ENCODE measurements around the gene VPS37C. TPM values are rescaled to one million over a fixed set of nuclear protein-coding genes. Genes with fewer than 3 reads are reported as not detected.

The VPS37C gene
- total and polyA plus RNA-seq, 10 of the 15 experiments (the other 5 are each of a cell fraction or from before 2014, with no cell fraction given): 0.39 to 16.5 (median 7.8) TPM

DNA sequence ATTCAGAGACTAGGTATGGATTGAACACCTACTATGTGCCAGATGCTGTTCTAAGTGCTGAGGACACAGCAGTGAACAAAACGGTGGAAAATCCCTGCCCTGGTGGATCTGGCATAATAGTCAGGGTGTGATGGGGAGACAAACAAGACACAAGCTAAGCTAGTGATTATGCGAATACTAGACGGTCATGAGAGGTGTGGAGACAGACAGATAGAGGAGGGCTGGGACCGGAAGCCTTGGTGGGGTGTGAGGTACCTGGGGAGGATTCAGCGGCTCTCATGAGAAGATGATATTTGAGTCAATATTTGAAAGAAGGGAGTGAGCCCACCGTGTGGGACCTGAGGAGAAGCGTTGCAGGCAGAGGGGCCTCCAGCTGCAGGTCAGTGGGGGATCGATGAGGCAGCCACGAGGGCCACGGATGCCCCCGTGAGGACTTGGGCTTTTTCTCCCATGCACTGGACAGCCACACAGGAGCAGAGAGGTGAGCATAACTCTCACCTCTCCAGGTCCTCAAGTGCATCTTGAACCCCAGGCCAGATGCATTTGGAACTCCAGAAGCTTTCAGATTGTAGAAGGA is 54.2 kb downstream of the VPS37C start:
- WGBS (ENCODE audit: insufficient coverage, insufficient replicate concordance, low lambda C conversion rate, missing lambda C conversion rate): 65% methylated on average over 11 of the region's 11 CpGs
- Histone ChIP-seq H2AFZ (ENCODE audit: control insufficient read depth, low read depth, low read length) (no peak overlapping the region), H3K4me1 (ENCODE audit: control insufficient read depth, insufficient read depth, low read length) (peaks cover 1% of the 10 kb centered on the region), H3K27ac (ENCODE audit: control insufficient read depth, insufficient read depth) (no peak overlapping the region), H3K4me2 (ENCODE audit: control insufficient read depth, insufficient read depth) (no peak overlapping the region), H3K27me3 (replicated peaks in 1 of 2; ENCODE audit: control insufficient read depth in 2 of 2, insufficient read depth in 2 of 2, low read length in 1 of 2) (no peaks in the 10 kb centered on the region), H3K36me3 (ENCODE audit: control insufficient read depth in 2 of 2, insufficient read depth in 2 of 2, low read length in 1 of 2) (no peaks in the 10 kb centered on the region), H3K9me3 (replicated peaks; ENCODE audit: control insufficient read depth, insufficient read depth, low read length) (no peaks in the 10 kb centered on the region), H4K20me1 (ENCODE audit: control insufficient read depth, insufficient read depth) (no peaks in the 10 kb centered on the region), H3K4me3 (no peak overlapping the region), H3K9ac (ENCODE audit: control insufficient read depth, insufficient read depth, low read length) (no peak overlapping the region), H3K79me2 (ENCODE audit: control insufficient read depth, insufficient read depth, low read length) (no peaks in the 10 kb centered on the region)
- ChIA-PET CTCF (interaction anchor here (1.1 kb wide), 1 partner anchor 130 kb away, joined by 3 read pairs; no protein-coding TSS in a partner anchor), POLR2A (no interaction called here), SMC1A (ENCODE audit: uncharacterized antibody, unreplicated experiment) (interaction anchor here (0.9 kb wide), 1 partner anchor 46 kb away, joined by 3 read pairs; no protein-coding TSS in a partner anchor), RAD21 (ENCODE audit: unreplicated experiment) (no interaction called here)
- no peak for DNase-seq (ENCODE audit: low read depth, low spot score)
- no TSS peak for BruUV-seq (replicated peaks)
- in situ Hi-C loops (cut with MboI): no loop called here
- intact Hi-C loops (cut with micrococcal nuclease; ENCODE audit: unreplicated experiment): no loop called here
- no peak for FAIRE-seq
- no peak for ATAC-seq
- TF ChIP-seq POLR2A (IDR thresholded peaks at IDR 0.05; ENCODE audit: low read depth, low read length) (no peak), KDM1A (IDR thresholded peaks at IDR 0.05; ENCODE audit: borderline replicate concordance) (no peak), SRF (IDR thresholded peaks at IDR 0.05; ENCODE audit: low read depth in 2 of 2, low read length in 2 of 2) (no peak), PML (IDR thresholded peaks at IDR 0.05; ENCODE audit: low read length) (no peak), POLR2AphosphoS2 (IDR thresholded peaks at IDR 0.05; ENCODE audit: low read depth, low read length) (no peak), GABPA (IDR thresholded peaks at IDR 0.05; ENCODE audit: low read depth) (no peak), HDGF (IDR thresholded peaks at IDR 0.05) (no peak), FOXM1 (IDR thresholded peaks at IDR 0.05; ENCODE audit: low read depth, low read length) (no peak), SPI1 (IDR thresholded peaks at IDR 0.05; ENCODE audit: borderline replicate concordance, insufficient read depth, low read depth, low read length) (no peak), HDAC6 (IDR thresholded peaks at IDR 0.05; ENCODE audit: unreplicated experiment) (no peak)
- TF ChIP-seq, protein P1, sequence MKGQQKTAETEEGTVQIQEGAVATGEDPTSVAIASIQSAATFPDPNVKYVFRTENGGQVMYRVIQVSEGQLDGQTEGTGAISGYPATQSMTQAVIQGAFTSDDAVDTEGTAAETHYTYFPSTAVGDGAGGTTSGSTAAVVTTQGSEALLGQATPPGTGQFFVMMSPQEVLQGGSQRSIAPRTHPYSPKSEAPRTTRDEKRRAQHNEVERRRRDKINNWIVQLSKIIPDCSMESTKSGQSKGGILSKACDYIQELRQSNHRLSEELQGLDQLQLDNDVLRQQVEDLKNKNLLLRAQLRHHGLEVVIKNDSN (IDR thresholded peaks at IDR 0.05; ENCODE audit: borderline replicate concordance, extremely low read length, insufficient read depth, low read depth, low read length): no peak
- TF ChIP-seq, protein P2, sequence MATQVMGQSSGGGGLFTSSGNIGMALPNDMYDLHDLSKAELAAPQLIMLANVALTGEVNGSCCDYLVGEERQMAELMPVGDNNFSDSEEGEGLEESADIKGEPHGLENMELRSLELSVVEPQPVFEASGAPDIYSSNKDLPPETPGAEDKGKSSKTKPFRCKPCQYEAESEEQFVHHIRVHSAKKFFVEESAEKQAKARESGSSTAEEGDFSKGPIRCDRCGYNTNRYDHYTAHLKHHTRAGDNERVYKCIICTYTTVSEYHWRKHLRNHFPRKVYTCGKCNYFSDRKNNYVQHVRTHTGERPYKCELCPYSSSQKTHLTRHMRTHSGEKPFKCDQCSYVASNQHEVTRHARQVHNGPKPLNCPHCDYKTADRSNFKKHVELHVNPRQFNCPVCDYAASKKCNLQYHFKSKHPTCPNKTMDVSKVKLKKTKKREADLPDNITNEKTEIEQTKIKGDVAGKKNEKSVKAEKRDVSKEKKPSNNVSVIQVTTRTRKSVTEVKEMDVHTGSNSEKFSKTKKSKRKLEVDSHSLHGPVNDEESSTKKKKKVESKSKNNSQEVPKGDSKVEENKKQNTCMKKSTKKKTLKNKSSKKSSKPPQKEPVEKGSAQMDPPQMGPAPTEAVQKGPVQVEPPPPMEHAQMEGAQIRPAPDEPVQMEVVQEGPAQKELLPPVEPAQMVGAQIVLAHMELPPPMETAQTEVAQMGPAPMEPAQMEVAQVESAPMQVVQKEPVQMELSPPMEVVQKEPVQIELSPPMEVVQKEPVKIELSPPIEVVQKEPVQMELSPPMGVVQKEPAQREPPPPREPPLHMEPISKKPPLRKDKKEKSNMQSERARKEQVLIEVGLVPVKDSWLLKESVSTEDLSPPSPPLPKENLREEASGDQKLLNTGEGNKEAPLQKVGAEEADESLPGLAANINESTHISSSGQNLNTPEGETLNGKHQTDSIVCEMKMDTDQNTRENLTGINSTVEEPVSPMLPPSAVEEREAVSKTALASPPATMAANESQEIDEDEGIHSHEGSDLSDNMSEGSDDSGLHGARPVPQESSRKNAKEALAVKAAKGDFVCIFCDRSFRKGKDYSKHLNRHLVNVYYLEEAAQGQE (IDR thresholded peaks at IDR 0.05; ENCODE audit: low read depth, low read length): no peak
- TF ChIP-seq, protein P3, sequence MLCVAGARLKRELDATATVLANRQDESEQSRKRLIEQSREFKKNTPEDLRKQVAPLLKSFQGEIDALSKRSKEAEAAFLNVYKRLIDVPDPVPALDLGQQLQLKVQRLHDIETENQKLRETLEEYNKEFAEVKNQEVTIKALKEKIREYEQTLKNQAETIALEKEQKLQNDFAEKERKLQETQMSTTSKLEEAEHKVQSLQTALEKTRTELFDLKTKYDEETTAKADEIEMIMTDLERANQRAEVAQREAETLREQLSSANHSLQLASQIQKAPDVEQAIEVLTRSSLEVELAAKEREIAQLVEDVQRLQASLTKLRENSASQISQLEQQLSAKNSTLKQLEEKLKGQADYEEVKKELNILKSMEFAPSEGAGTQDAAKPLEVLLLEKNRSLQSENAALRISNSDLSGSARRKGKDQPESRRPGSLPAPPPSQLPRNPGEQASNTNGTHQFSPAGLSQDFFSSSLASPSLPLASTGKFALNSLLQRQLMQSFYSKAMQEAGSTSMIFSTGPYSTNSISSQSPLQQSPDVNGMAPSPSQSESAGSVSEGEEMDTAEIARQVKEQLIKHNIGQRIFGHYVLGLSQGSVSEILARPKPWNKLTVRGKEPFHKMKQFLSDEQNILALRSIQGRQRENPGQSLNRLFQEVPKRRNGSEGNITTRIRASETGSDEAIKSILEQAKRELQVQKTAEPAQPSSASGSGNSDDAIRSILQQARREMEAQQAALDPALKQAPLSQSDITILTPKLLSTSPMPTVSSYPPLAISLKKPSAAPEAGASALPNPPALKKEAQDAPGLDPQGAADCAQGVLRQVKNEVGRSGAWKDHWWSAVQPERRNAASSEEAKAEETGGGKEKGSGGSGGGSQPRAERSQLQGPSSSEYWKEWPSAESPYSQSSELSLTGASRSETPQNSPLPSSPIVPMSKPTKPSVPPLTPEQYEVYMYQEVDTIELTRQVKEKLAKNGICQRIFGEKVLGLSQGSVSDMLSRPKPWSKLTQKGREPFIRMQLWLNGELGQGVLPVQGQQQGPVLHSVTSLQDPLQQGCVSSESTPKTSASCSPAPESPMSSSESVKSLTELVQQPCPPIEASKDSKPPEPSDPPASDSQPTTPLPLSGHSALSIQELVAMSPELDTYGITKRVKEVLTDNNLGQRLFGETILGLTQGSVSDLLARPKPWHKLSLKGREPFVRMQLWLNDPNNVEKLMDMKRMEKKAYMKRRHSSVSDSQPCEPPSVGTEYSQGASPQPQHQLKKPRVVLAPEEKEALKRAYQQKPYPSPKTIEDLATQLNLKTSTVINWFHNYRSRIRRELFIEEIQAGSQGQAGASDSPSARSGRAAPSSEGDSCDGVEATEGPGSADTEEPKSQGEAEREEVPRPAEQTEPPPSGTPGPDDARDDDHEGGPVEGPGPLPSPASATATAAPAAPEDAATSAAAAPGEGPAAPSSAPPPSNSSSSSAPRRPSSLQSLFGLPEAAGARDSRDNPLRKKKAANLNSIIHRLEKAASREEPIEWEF (IDR thresholded peaks at IDR 0.05; ENCODE audit: insufficient replicate concordance, low read depth, low read length): no peak

All from GM12878 (cell line).